Activated CD4-positive, CD25-positive, alpha-beta regulatory T cell treated with anti-CD3 and anti-CD28 coated beads, Interleukin-2, amount 50 U/mL, for 24 hours (primary cell): ENCODE measurements around the gene ST3GAL3.

Experiments
- ATAC-seq, 2 donors: fragments of 150-1000 bp; cut with Tn5 transposase; one replicate each; pipeline ENCODE4 v1.10.0; 2021; ENCODE audit warnings: mild to moderate bottlenecking in 1 of 2, moderate library complexity in 1 of 2

ST3GAL3 gene

GRCh38 chr1:43880604-43881003 is 173.3 kb downstream of the ST3GAL3 start:
- no peak for ATAC-seq

GRCh38 chr1:43881415-43881814 is 174.1 kb downstream of the ST3GAL3 start:
- ATAC-seq, result no peak

- no peak for ATAC-seq
Measured at GRCh38 chr1:43882763-43883162, 175.4 kb downstream of the ST3GAL3 start.

- ATAC-seq, result no peak
Measured at GRCh38 chr1:43883321-43883720, 176.0 kb downstream of the ST3GAL3 start.

- ATAC-seq, result no peak
Measured at GRCh38 chr1:43885279-43885801, 178.0 kb downstream of the ST3GAL3 start.

- ATAC-seq, result no peak
Measured at GRCh38 chr1:43887748-43888147, 180.4 kb downstream of the ST3GAL3 start.

- ATAC-seq, result no peak
Measured at GRCh38 chr1:43890815-43891214, 183.5 kb downstream of the ST3GAL3 start.

- no peak for ATAC-seq
Measured at GRCh38 chr1:43893006-43893405, 185.7 kb downstream of the ST3GAL3 start.

GRCh38 chr1:43898981-43899380 is 191.6 kb downstream of the ST3GAL3 start:
- no peak for ATAC-seq

- ATAC-seq, result no peak
Measured at GRCh38 chr1:43900386-43900785, 193.1 kb downstream of the ST3GAL3 start.

GRCh38 chr1:43901196-43901961 is 194.0 kb downstream of the ST3GAL3 start:
- no peak for ATAC-seq

- ATAC-seq, result peak in 1 of 2 donors; percentile 20
Measured at GRCh38 chr1:43902058-43902831, 194.9 kb downstream of the ST3GAL3 start.

- no peak for ATAC-seq
Measured at GRCh38 chr1:43904660-43905551, 197.6 kb downstream of the ST3GAL3 start.

- ATAC-seq, result no peak
Measured at GRCh38 chr1:43908226-43908625, 200.9 kb downstream of the ST3GAL3 start.

GRCh38 chr1:43908858-43909257 is 201.5 kb downstream of the ST3GAL3 start:
- no peak for ATAC-seq

GRCh38 chr1:43910343-43910742 is 203.0 kb downstream of the ST3GAL3 start:
- no peak for ATAC-seq

- no peak for ATAC-seq
Measured at GRCh38 chr1:43912607-43913006, 205.3 kb downstream of the ST3GAL3 start.

- ATAC-seq, result no peak
Measured at GRCh38 chr1:43913051-43913501, 205.7 kb downstream of the ST3GAL3 start.

GRCh38 chr1:43913666-43914360 is 206.5 kb downstream of the ST3GAL3 start:
- ATAC-seq, result no peak

- ATAC-seq, result no peak
Measured at GRCh38 chr1:43914576-43915525, 207.5 kb downstream of the ST3GAL3 start.

GRCh38 chr1:43919906-43920305 is 212.6 kb downstream of the ST3GAL3 start:
- ATAC-seq, result no peak
